ENCODE data around the gene TIAM1.
A peak's percentile ranks its signal among the peaks of the same experiment; 100 is the strongest.

Gene TIAM1

GRCh38 chr21:31273278-31273677, 70.8 kb downstream of the TIAM1 start:
- no peak for DNase-seq
- intact Hi-C loops (cut with DNase I): no loop called here

- DNase-seq: no peak
- intact Hi-C loops (cut with DNase I): no loop called here
Measured at GRCh38 chr21:31268090-31268489, 76.0 kb downstream of the TIAM1 start.

- intact Hi-C loops (cut with DNase I): no loop called here
- DNase-seq: no peak
Measured at GRCh38 chr21:31267644-31268043, 76.4 kb downstream of the TIAM1 start.

- intact Hi-C loops (cut with DNase I): no loop called here
Measured at GRCh38 chr21:31266241-31266640, 77.8 kb downstream of the TIAM1 start.

GRCh38 chr21:31265366-31266013, 78.6 kb downstream of the TIAM1 start:
- DNase-seq: peak in 13 of 42 donors; percentile 10 to 55 (median 27)
- intact Hi-C loops (cut with DNase I): no loop called here

More at GRCh38 chr21:31266241-31266640, 77.8 kb downstream of the TIAM1 start:
- peak in 5 of 42 donors; percentile 17 to 38 (median 25) for DNase-seq

- DNase-seq: peak in 1 of 42 donors; percentile 35
- intact Hi-C loops (cut with DNase I): no loop called here
Measured at GRCh38 chr21:31264574-31264973, 79.5 kb downstream of the TIAM1 start.

GRCh38 chr21:31262728-31263127, 81.3 kb downstream of the TIAM1 start:
- peak in 2 of 42 donors; percentile 16 to 40 for DNase-seq
- intact Hi-C loops (cut with DNase I): no loop called here

- intact Hi-C loops (cut with DNase I): no loop called here
- DNase-seq: peak in 1 of 42 donors; percentile 36
Measured at GRCh38 chr21:31261759-31262158, 82.3 kb downstream of the TIAM1 start.

GRCh38 chr21:31260790-31261189, 83.3 kb downstream of the TIAM1 start:
- DNase-seq: peak in 1 of 42 donors; percentile 26
- intact Hi-C loops (cut with DNase I): no loop called here

GRCh38 chr21:31258073-31258472, 86.0 kb downstream of the TIAM1 start:
- no peak for DNase-seq
- intact Hi-C loops (cut with DNase I): no loop called here

- intact Hi-C loops (cut with DNase I): no loop called here
- DNase-seq: peak in 1 of 42 donors; percentile 40
Measured at GRCh38 chr21:31257265-31257664, 86.8 kb downstream of the TIAM1 start.

GRCh38 chr21:31255896-31256295, 88.2 kb downstream of the TIAM1 start:
- DNase-seq: peak in 1 of 42 donors; percentile 46
- intact Hi-C loops (cut with DNase I): no loop called here

GRCh38 chr21:31255036-31255435, 89.0 kb downstream of the TIAM1 start:
- intact Hi-C loops (cut with DNase I): no loop called here
- no peak for DNase-seq

- no peak for DNase-seq
- intact Hi-C loops (cut with DNase I): no loop called here
Measured at GRCh38 chr21:31254131-31254530, 89.9 kb downstream of the TIAM1 start.

- intact Hi-C loops (cut with DNase I): no loop called here
- no peak for DNase-seq
Measured at GRCh38 chr21:31253684-31254083, 90.4 kb downstream of the TIAM1 start.

GRCh38 chr21:31252611-31253010, 91.5 kb downstream of the TIAM1 start:
- DNase-seq: peak in 37 of 42 donors; percentile 17 to 82 (median 57)
- intact Hi-C loops (cut with DNase I): no loop called here

- peak in 1 of 42 donors; percentile 37 for DNase-seq
Measured at GRCh38 chr21:31252091-31252490, 92.0 kb downstream of the TIAM1 start.

GRCh38 chr21:31251686-31252085, 92.4 kb downstream of the TIAM1 start:
- peak in 1 of 42 donors; percentile 13 for DNase-seq
- intact Hi-C loops (cut with DNase I): no loop called here

More at GRCh38 chr21:31252091-31252490, 92.0 kb downstream of the TIAM1 start:
- intact Hi-C loops (cut with DNase I): no loop called here

GRCh38 chr21:31248598-31248997, 95.5 kb downstream of the TIAM1 start:
- intact Hi-C loops (cut with DNase I): no loop called here
- no peak for DNase-seq

- no peak for DNase-seq
- intact Hi-C loops (cut with DNase I): no loop called here
Measured at GRCh38 chr21:31243611-31244010, 100.5 kb downstream of the TIAM1 start.

- DNase-seq: no peak
- intact Hi-C loops (cut with DNase I): no loop called here
Measured at GRCh38 chr21:31236528-31236927, 107.5 kb downstream of the TIAM1 start.
